ENCODE results near the gene TLCD1. TPM values are rescaled to one million over a fixed set of nuclear protein-coding genes. Genes with fewer than 3 reads are reported as not detected.

TLCD1 gene
- total and polyA plus RNA-seq, 7 experiments from 2014 or later: 0.69 to 3.0 (median 0.79) TPM; not detected in 4

GRCh38 chr17:28717578-28718332 is 8.3 kb downstream of the TLCD1 start, which contains the start of gene RAB34:
Gene RAB34 (minus strand): TSS chr17:28717868. CDS start chr17:28717266, 602 bp downstream.
- Histone ChIP-seq H3K27ac (ENCODE audit: low read depth, low read length) (peak within 1 kb of the TSS; percentile 52), H3K9me3 (ENCODE audit: control insufficient read depth in 2 of 3, low read length in 3 of 3) (no peaks in the 10 kb centered on the region), H3K4me1 (ENCODE audit: control insufficient read depth in 2 of 2, insufficient read depth in 2 of 2, low read length in 2 of 2) (peaks cover 26 to 30% of the 10 kb centered on the region in 2 donors), H3K4me3 (ENCODE audit: low read length) (no peak within 1 kb of the TSS), H3K27me3 (ENCODE audit: control insufficient read depth in 2 of 2, insufficient read depth in 2 of 2, low read length in 2 of 2) (no peaks in the 10 kb centered on the region), H3K36me3 (ENCODE audit: control insufficient read depth in 2 of 3, insufficient read depth in 3 of 3, low read length in 3 of 3) (peaks cover 14 to 17% (median 14%) of the 10 kb centered on the region in 3 experiments)
- intact Hi-C loops (cut with micrococcal nuclease): loop anchor here in 1 of 2 donors (2.0 to 5.0 kb wide), 6 partner anchors 35 to 383 kb away; partner anchors contain the start of genes DHRS13, ERAL1, IFT20 and PIGS
- ChIA-PET POLR2A (interaction anchor here (2.5 to 4.8 kb wide), 3 partner anchors 7 to 56 kb away, joined by 10 to 59 read pairs (median 21); partner anchors contain the start of genes NEK8, PROCA1, SDF2 and SUPT6H), CTCF (no interaction called here)
- peaks cover 17 to 57% (median 35%) of the 10 kb centered on the region in 7 donors for H3K4me1 Mint-ChIP-seq
- peaks cover 0 to 23% (median 19%) of the 10 kb centered on the region in 5 donors for H3K36me3 Mint-ChIP-seq
- no peak for ATAC-seq
- peaks cover 0 to 2% (median 0%) of the 10 kb centered on the region in 11 donors for H3K9me3 Mint-ChIP-seq
- H3K4me3 Mint-ChIP-seq: peak within 1 kb of the TSS; percentile 58 to 99 (median 76)
- DNase-seq: peak in 2 of 9 donors; percentile 18 to 21
- peaks cover 0 to 24% (median 6%) of the 10 kb centered on the region in 5 donors for H3K27me3 Mint-ChIP-seq
- H3K27ac Mint-ChIP-seq: peak within 1 kb of the TSS; percentile 59 to 97 (median 85)

- Histone ChIP-seq H3K4me1 (ENCODE audit: control insufficient read depth in 2 of 2, insufficient read depth in 2 of 2, low read length in 2 of 2) (peaks cover 24 to 29% of the 10 kb centered on the region in 2 donors), H3K27ac (ENCODE audit: low read depth, low read length) (peak overlapping the region; percentile 52), H3K27me3 (ENCODE audit: control insufficient read depth in 2 of 2, insufficient read depth in 2 of 2, low read length in 2 of 2) (no peaks in the 10 kb centered on the region), H3K4me3 (ENCODE audit: low read length) (no peak overlapping the region), H3K36me3 (ENCODE audit: control insufficient read depth in 2 of 3, insufficient read depth in 3 of 3, low read length in 3 of 3) (peaks cover 7 to 10% (median 7%) of the 10 kb centered on the region in 3 experiments), H3K9me3 (ENCODE audit: control insufficient read depth in 2 of 3, low read length in 3 of 3) (no peaks in the 10 kb centered on the region)
- Mint-ChIP-seq H3K4me3 (peak overlapping the region in 8 of 10 donors; percentile 38 to 87 (median 68)), H3K9me3 (peaks cover 0 to 2% (median 0%) of the 10 kb centered on the region in 11 donors), H3K27ac (peak overlapping the region in 3 of 9 donors; percentile 18 to 90 (median 69)), H3K27me3 (peaks cover 0 to 26% (median 6%) of the 10 kb centered on the region in 5 donors), H3K36me3 (peaks cover 0 to 19% (median 16%) of the 10 kb centered on the region in 5 donors), H3K4me1 (peaks cover 24 to 58% (median 38%) of the 10 kb centered on the region in 7 donors)
- ChIA-PET CTCF (interaction anchor here (1.6 kb wide), 1 partner anchor 10 kb away, joined by 4 read pairs; no protein-coding TSS in a partner anchor), POLR2A (interaction anchor here (0.9 to 2.6 kb wide), 3 partner anchors 11 to 182 kb away, joined by 3 to 10 read pairs (median 3); partner anchors contain the start of gene NEK8)
- DNase-seq: peak in 3 of 9 donors; percentile 14 to 16 (median 16)
- ATAC-seq: no peak
- intact Hi-C loops (cut with micrococcal nuclease): loop anchor here in 1 of 2 donors (5.0 kb wide), 1 partner anchor 35 kb away; no protein-coding TSS in a partner anchor
Measured at GRCh38 chr17:28716740-28717577, 9.1 kb downstream of the TLCD1 start.

- peaks cover 0 to 26% (median 6%) of the 10 kb centered on the region in 5 donors for H3K27me3 Mint-ChIP-seq
- ChIA-PET POLR2A (interaction anchor here (1.0 to 2.6 kb wide), 3 partner anchors 13 to 237 kb away, joined by 3 to 10 read pairs (median 4); partner anchors contain the start of gene NEK8), CTCF (interaction anchor here (0.6 kb wide), 2 partner anchors 49 to 77 kb away, joined by 3 to 6 read pairs; no protein-coding TSS in a partner anchor)
- H3K4me3 ChIP-seq (ENCODE audit: low read length): no peak overlapping the region
- peak overlapping the region in 1 of 10 donors; percentile 21 for H3K4me3 Mint-ChIP-seq
- peaks cover 15 to 17% of the 10 kb centered on the region in 2 donors for H3K4me1 ChIP-seq (ENCODE audit: control insufficient read depth in 2 of 2, insufficient read depth in 2 of 2, low read length in 2 of 2)
- intact Hi-C loops (cut with micrococcal nuclease): loop anchor here in 1 of 2 donors (5.0 kb wide), 1 partner anchor 37 kb away; no protein-coding TSS in a partner anchor
- H3K27ac ChIP-seq (ENCODE audit: low read depth, low read length): no peak overlapping the region
- peaks cover 0 to 6% (median 5%) of the 10 kb centered on the region in 5 donors for H3K36me3 Mint-ChIP-seq
- DNase-seq (no peak), ATAC-seq (no peak)
- H3K9me3 Mint-ChIP-seq: peaks cover 0 to 2% (median 0%) of the 10 kb centered on the region in 11 donors
- H3K9me3 ChIP-seq (ENCODE audit: control insufficient read depth in 2 of 3, low read length in 3 of 3): no peaks in the 10 kb centered on the region
- H3K36me3 ChIP-seq (ENCODE audit: control insufficient read depth in 2 of 3, insufficient read depth in 3 of 3, low read length in 3 of 3): no peaks in the 10 kb centered on the region
- H3K27me3 ChIP-seq (ENCODE audit: control insufficient read depth in 2 of 2, insufficient read depth in 2 of 2, low read length in 2 of 2): no peaks in the 10 kb centered on the region
- peak overlapping the region in 3 of 9 donors; percentile 19 to 41 (median 26) for H3K27ac Mint-ChIP-seq
- peaks cover 21 to 52% (median 35%) of the 10 kb centered on the region in 7 donors for H3K4me1 Mint-ChIP-seq
Measured at GRCh38 chr17:28715217-28715616, 10.8 kb downstream of the TLCD1 start.

GRCh38 chr17:28714281-28714680 is 11.8 kb downstream of the TLCD1 start:
- ATAC-seq (no peak), DNase-seq (no peak)
- Histone ChIP-seq H3K36me3 (ENCODE audit: control insufficient read depth in 2 of 3, insufficient read depth in 3 of 3, low read length in 3 of 3) (no peaks in the 10 kb centered on the region), H3K9me3 (ENCODE audit: control insufficient read depth in 2 of 3, low read length in 3 of 3) (no peaks in the 10 kb centered on the region), H3K27me3 (ENCODE audit: control insufficient read depth in 2 of 2, insufficient read depth in 2 of 2, low read length in 2 of 2) (no peaks in the 10 kb centered on the region), H3K4me3 (ENCODE audit: low read length) (no peak overlapping the region), H3K27ac (ENCODE audit: low read depth, low read length) (no peak overlapping the region), H3K4me1 (ENCODE audit: control insufficient read depth in 2 of 2, insufficient read depth in 2 of 2, low read length in 2 of 2) (peaks cover 13 to 15% of the 10 kb centered on the region in 2 donors)
- H3K9me3 Mint-ChIP-seq: peaks cover 0 to 2% (median 0%) of the 10 kb centered on the region in 11 donors
- intact Hi-C loops (cut with micrococcal nuclease): loop anchor here in 1 of 2 donors (5.0 kb wide), 2 partner anchors 52 to 117 kb away; partner anchors contain the start of genes SDF2, SPAG5 and SUPT6H
- H3K36me3 Mint-ChIP-seq: no peaks in the 10 kb centered on the region
- POLR2A ChIA-PET: interaction anchor here (1.1 to 1.2 kb wide), 2 partner anchors 52 to 212 kb away, joined by 3 read pairs; partner anchors contain the start of genes SDF2 and SUPT6H
- H3K4me1 Mint-ChIP-seq: peaks cover 16 to 43% (median 27%) of the 10 kb centered on the region in 7 donors
- CTCF ChIA-PET: no interaction called here
- H3K27me3 Mint-ChIP-seq: peaks cover 0 to 23% (median 6%) of the 10 kb centered on the region in 5 donors
- H3K27ac Mint-ChIP-seq: no peak overlapping the region
- peak overlapping the region in 1 of 10 donors; percentile 33 for H3K4me3 Mint-ChIP-seq

GRCh38 chr17:28712705-28713415 is 13.2 kb downstream of the TLCD1 start:
- H3K4me1 ChIP-seq (ENCODE audit: control insufficient read depth in 2 of 2, insufficient read depth in 2 of 2, low read length in 2 of 2): peaks cover 9 to 12% of the 10 kb centered on the region in 2 donors
- H3K27ac ChIP-seq (ENCODE audit: low read depth, low read length): peak overlapping the region; percentile 83
- Mint-ChIP-seq H3K27me3 (peaks cover 0 to 14% (median 6%) of the 10 kb centered on the region in 5 donors), H3K36me3 (no peaks in the 10 kb centered on the region), H3K27ac (peak overlapping the region; percentile 64 to 98 (median 87)), H3K4me1 (peaks cover 12 to 34% (median 19%) of the 10 kb centered on the region in 7 donors), H3K9me3 (no peaks in the 10 kb centered on the region), H3K4me3 (peak overlapping the region; percentile 76 to 94 (median 90))
- intact Hi-C loops (cut with micrococcal nuclease): loop anchor here in 1 of 2 donors (5.0 kb wide), 2 partner anchors 51 to 116 kb away; partner anchors contain the start of genes SDF2, SPAG5 and SUPT6H
- H3K36me3 ChIP-seq (ENCODE audit: control insufficient read depth in 2 of 3, insufficient read depth in 3 of 3, low read length in 3 of 3): no peaks in the 10 kb centered on the region
- ChIA-PET POLR2A (interaction anchor here (0.9 to 5.2 kb wide), 8 partner anchors 8 to 239 kb away, joined by 3 to 59 read pairs (median 18); partner anchors contain the start of genes BLTP2, NEK8, PHF12 and RPL23A), CTCF (interaction anchor here (1.2 to 1.3 kb wide), 2 partner anchors 14 to 25 kb away, joined by 3 to 4 read pairs; no protein-coding TSS in a partner anchor)
- no peak for DNase-seq
- H3K9me3 ChIP-seq (ENCODE audit: control insufficient read depth in 2 of 3, low read length in 3 of 3): no peaks in the 10 kb centered on the region
- H3K4me3 ChIP-seq (ENCODE audit: low read length): peak overlapping the region; percentile 95
- H3K27me3 ChIP-seq (ENCODE audit: control insufficient read depth in 2 of 2, insufficient read depth in 2 of 2, low read length in 2 of 2): no peaks in the 10 kb centered on the region
- ATAC-seq: no peak
